ENCODE measurements around the gene PLCXD1.
"Not testable (repeated sequence)": the region's sequence is repeated elsewhere in the genome, so short reads cannot be mapped to it uniquely, and the experiment has no call there.

The PLCXD1 gene

GRCh38 chrX:316351-317325 lies 35.5 kb downstream of the PLCXD1 start:
- no peak for DNase-seq (ENCODE audit: low read depth, low spot score)

GRCh38 chrX:317424-318067 lies 36.4 kb downstream of the PLCXD1 start:
- no peak for DNase-seq (ENCODE audit: low read depth, low spot score)

- DNase-seq (ENCODE audit: low read depth, low spot score) = peak; percentile 99
Observed at GRCh38 chrX:318068-318738, 37.0 kb downstream of the PLCXD1 start.

- DNase-seq (ENCODE audit: low read depth, low spot score) = peak; percentile 100
Observed at GRCh38 chrX:318739-319578, 37.8 kb downstream of the PLCXD1 start, which contains the start of gene GTPBP6. Gene GTPBP6, minus strand, starts transcription at chrX:318796. Its CDS starts 9 bp downstream, at chrX:318787.

- peak; percentile 13 for DNase-seq (ENCODE audit: low read depth, low spot score)
Observed at GRCh38 chrX:319579-320125, 38.5 kb downstream of the PLCXD1 start.

- DNase-seq (ENCODE audit: low read depth, low spot score) = peak; percentile 30
Observed at GRCh38 chrX:320126-320783, 39.1 kb downstream of the PLCXD1 start.

- DNase-seq (ENCODE audit: low read depth, low spot score) = peak; percentile 71
Observed at GRCh38 chrX:323721-324628, 42.8 kb downstream of the PLCXD1 start.

GRCh38 chrX:324664-325063 lies 43.5 kb downstream of the PLCXD1 start:
- not testable (repeated sequence) for DNase-seq (ENCODE audit: low read depth, low spot score)

GRCh38 chrX:327660-328126 lies 46.5 kb downstream of the PLCXD1 start:
- no peak for DNase-seq (ENCODE audit: low read depth, low spot score)

GRCh38 chrX:329291-329910 lies 48.2 kb downstream of the PLCXD1 start:
- no peak for DNase-seq (ENCODE audit: low read depth, low spot score)

GRCh38 chrX:330141-330725 lies 49.1 kb downstream of the PLCXD1 start:
- DNase-seq (ENCODE audit: low read depth, low spot score) = not testable (repeated sequence)

GRCh38 chrX:330726-331150 lies 49.6 kb downstream of the PLCXD1 start:
- DNase-seq (ENCODE audit: low read depth, low spot score) = no peak

GRCh38 chrX:331151-331824 lies 50.1 kb downstream of the PLCXD1 start:
- DNase-seq (ENCODE audit: low read depth, low spot score) = peak; percentile 56

- no peak for DNase-seq (ENCODE audit: low read depth, low spot score)
Observed at GRCh38 chrX:331825-332495, 50.8 kb downstream of the PLCXD1 start.

GRCh38 chrX:332496-332860 lies 51.3 kb downstream of the PLCXD1 start:
- DNase-seq (ENCODE audit: low read depth, low spot score) = no peak

GRCh38 chrX:332916-333610 lies 51.9 kb downstream of the PLCXD1 start:
- DNase-seq (ENCODE audit: low read depth, low spot score) = no peak
